Neural progenitor cell (in vitro differentiated cells): ENCODE results near the gene MIEF2.

ENCODE experiments used
- EZH2 ChIP-seq: fragments of 200-600 bp; sonication (generic); IDR thresholded peaks from 2 replicates; pipeline ENCODE4 v1.6.1; 2017; ENCODE audit warnings: antibody characterized with exemption, mild to moderate bottlenecking, moderate library complexity
- TF ChIP-seq, protein P1 (sequence below): fragments of 200-600 bp; sonication (generic); IDR thresholded peaks from 2 replicates; pipeline ENCODE4 v1.5.1; 2017; ENCODE audit warnings: antibody characterized with exemption, mild to moderate bottlenecking

DNA sequence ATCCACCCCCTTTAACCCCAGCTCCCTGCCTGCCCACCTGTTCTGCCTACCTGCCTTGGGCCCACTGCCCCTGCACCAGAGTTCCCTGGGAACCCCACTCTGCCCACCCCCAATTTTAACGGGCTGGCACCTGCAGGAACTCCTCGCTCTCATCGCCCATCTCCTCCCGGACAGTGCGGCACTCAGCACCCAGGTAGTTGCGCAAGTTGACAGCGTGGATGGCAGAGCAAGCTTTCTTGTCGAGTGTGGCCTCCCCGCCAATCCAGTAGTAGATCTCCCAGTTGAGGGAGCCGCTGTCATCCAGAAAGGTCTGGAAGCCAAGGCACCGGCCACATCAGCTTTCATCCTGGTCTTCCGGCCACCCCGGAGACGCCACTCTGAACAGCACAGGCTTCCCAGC lies 9.8 kb upstream of the MIEF2 start:
- TF ChIP-seq, protein P1, sequence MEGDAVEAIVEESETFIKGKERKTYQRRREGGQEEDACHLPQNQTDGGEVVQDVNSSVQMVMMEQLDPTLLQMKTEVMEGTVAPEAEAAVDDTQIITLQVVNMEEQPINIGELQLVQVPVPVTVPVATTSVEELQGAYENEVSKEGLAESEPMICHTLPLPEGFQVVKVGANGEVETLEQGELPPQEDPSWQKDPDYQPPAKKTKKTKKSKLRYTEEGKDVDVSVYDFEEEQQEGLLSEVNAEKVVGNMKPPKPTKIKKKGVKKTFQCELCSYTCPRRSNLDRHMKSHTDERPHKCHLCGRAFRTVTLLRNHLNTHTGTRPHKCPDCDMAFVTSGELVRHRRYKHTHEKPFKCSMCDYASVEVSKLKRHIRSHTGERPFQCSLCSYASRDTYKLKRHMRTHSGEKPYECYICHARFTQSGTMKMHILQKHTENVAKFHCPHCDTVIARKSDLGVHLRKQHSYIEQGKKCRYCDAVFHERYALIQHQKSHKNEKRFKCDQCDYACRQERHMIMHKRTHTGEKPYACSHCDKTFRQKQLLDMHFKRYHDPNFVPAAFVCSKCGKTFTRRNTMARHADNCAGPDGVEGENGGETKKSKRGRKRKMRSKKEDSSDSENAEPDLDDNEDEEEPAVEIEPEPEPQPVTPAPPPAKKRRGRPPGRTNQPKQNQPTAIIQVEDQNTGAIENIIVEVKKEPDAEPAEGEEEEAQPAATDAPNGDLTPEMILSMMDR, result no peak
- TF ChIP-seq EZH2, result no peak
